HepG2 (cell line): ENCODE results near the gene UGT1A4. TPM values are rescaled to one million over a fixed set of nuclear protein-coding genes. Genes with fewer than 3 reads are reported as not detected.
"Not testable (repeated sequence)": the region's sequence is repeated elsewhere in the genome, so short reads cannot be mapped to it uniquely, and the experiment has no call there.

ENCODE experiments used
- ATAC-seq: fragments of 200-7000 bp; cut with Tn5 transposase; 3 replicates; pipeline ENCODE4 v1.9.1; 2020; ENCODE audit warnings: mild to moderate bottlenecking, moderate library complexity
- BruUV-seq: library from RNA; stranded (reverse); fragments of 400-500 nt; replicated peaks from 2 replicates; lab custom pipeline; 2021; lab: Mats Ljungman, UMichigan
- CTCF ChIA-PET: fragments of 300-600 bp; formaldehyde crosslinking; extraction: SDS; loops from one replicate; lab custom pipeline; 2021; ENCODE audit warnings: low total read pairs, inconsistent platforms, low intra/inter-chr PET ratio; lab: Yijun Ruan, JAX
- POLR2A ChIA-PET: fragments of 350-600 bp; sonication (Branson Sonifier 250); formaldehyde crosslinking; loops from one replicate; lab custom pipeline; 2020; ENCODE audit warnings: antibody characterized with exemption, inconsistent platforms; lab: Yijun Ruan, JAX
- DNase-seq: peaks from one replicate; pipeline ENCODE4 v3.0.0-alpha.2; 2015; ENCODE audit warnings: low spot score
- FAIRE-seq: peaks from 3 replicates; lab custom pipeline; 2011; peaks lifted over from hg19 to GRCh38; lab: Jason Lieb, UNC
- H2AFZ ChIP-seq: one replicate; pipeline ENCODE4 v1.6.1; 2011; ENCODE audit warnings: low read length, inconsistent platforms
- H3K27ac ChIP-seq: fragments of 300-600 bp; 3 replicates; pipeline ENCODE4 v1.8.0; 2011; ENCODE audit warnings: mixed run types, mild to moderate bottlenecking, mixed read lengths, low read length, inconsistent platforms; ENCODE audit not compliant: insufficient read depth; ENCODE audit errors: extremely low read length
- H3K27me3 ChIP-seq, 2 experiments: fragments of 200-600 bp in 1 of 2; 2 replicates in 1 of 2; 3 replicates in 1 of 2; pipeline versions ENCODE4 v1.6.0 to v1.8.0; 2011; ENCODE audit warnings: low read length in 2 of 2, mild to moderate bottlenecking in 2 of 2, moderate library complexity in 2 of 2, inconsistent platforms in 1 of 2; ENCODE audit not compliant: insufficient read depth in 2 of 2, control insufficient read depth in 1 of 2
- H3K36me3 ChIP-seq, 2 experiments: fragments of 200-600 bp in 1 of 2; replicated peaks in 1 of 2; 2 replicates in 1 of 2; 3 replicates in 1 of 2; pipeline versions ENCODE4 v1.5.1 to v1.8.0; 2011; ENCODE audit warnings: low read length in 2 of 2, inconsistent platforms in 1 of 2; ENCODE audit not compliant: insufficient read depth in 2 of 2, control insufficient read depth in 1 of 2
- H3K4me1 ChIP-seq: 2 replicates; pipeline ENCODE4 v1.5.1; 2012; ENCODE audit warnings: low read length, inconsistent platforms; ENCODE audit not compliant: insufficient read depth
- H3K4me2 ChIP-seq: 2 replicates; pipeline ENCODE4 v1.6.0; 2011; ENCODE audit warnings: low read depth, low read length, inconsistent platforms
- H3K4me3 ChIP-seq, 3 experiments: fragments of 200-600 bp in 1 of 3; sonication (generic), shearing (Covaris generic) in 1 of 3; replicated peaks in 1 of 3; 2 replicates each; pipeline ENCODE4 v1.5.1; 2011 to 2016; ENCODE audit warnings: low read length in 3 of 3, inconsistent platforms in 2 of 3, low read depth in 2 of 3, mild to moderate bottlenecking in 2 of 3, control low read depth in 1 of 3, mixed read lengths in 1 of 3; ENCODE audit not compliant: insufficient read depth in 1 of 3
- H3K79me2 ChIP-seq: one replicate; pipeline ENCODE4 v1.6.1; 2011; ENCODE audit warnings: low read length, inconsistent platforms; ENCODE audit not compliant: insufficient read depth
- H3K9ac ChIP-seq: 2 replicates; pipeline ENCODE4 v1.6.0; 2011; ENCODE audit warnings: mild to moderate bottlenecking, low read depth, low read length, inconsistent platforms; ENCODE audit not compliant: insufficient read depth
- H3K9me3 ChIP-seq: 2 replicates; pipeline ENCODE4 v1.5.1; 2012; ENCODE audit warnings: mild to moderate bottlenecking, low read length
- H4K20me1 ChIP-seq: 2 replicates; pipeline ENCODE4 v1.6.0; 2011; ENCODE audit warnings: inconsistent platforms, mild to moderate bottlenecking, low read length, moderate library complexity; ENCODE audit not compliant: insufficient read depth
- CBX5 ChIP-seq: sonication (generic); formaldehyde crosslinking; IDR thresholded peaks from 2 replicates; pipeline ENCODE4 v1.4.0; 2020; ENCODE audit warnings: missing genetic modification reagents, borderline replicate concordance
- CENPX ChIP-seq: sonication (generic); formaldehyde crosslinking; IDR thresholded peaks from 2 replicates; pipeline ENCODE4 v1.9.0; 2021; ENCODE audit warnings: mild to moderate bottlenecking, missing genetic modification reagents, moderate library complexity
- DNMT1 ChIP-seq: sonication (generic); formaldehyde crosslinking; IDR thresholded peaks from 2 replicates; pipeline ENCODE4 v1.5.1; 2020; ENCODE audit warnings: mild to moderate bottlenecking, missing genetic modification reagents
- HOXD1 ChIP-seq: sonication (generic); formaldehyde crosslinking; IDR thresholded peaks from 2 replicates; pipeline ENCODE4 v1.5.0; 2020; ENCODE audit warnings: missing genetic modification reagents
- SIX1 ChIP-seq: sonication (generic); formaldehyde crosslinking; IDR thresholded peaks from 2 replicates; pipeline ENCODE4 v1.4.0; 2020; ENCODE audit warnings: missing genetic modification reagents, borderline replicate concordance
- SOX5 ChIP-seq: IDR thresholded peaks from 2 replicates; pipeline ENCODE4 v1.6.1; 2016; ENCODE audit warnings: borderline replicate concordance
- ZNF280D ChIP-seq: sonication (generic); formaldehyde crosslinking; IDR thresholded peaks from 2 replicates; pipeline ENCODE4 v1.5.1; 2020; ENCODE audit warnings: mild to moderate bottlenecking, missing genetic modification reagents
- WGBS: methylation state at CpG from one replicate; pipeline ENCODE4 v1.1.6; 2017; ENCODE audit warnings: low lambda C conversion rate; 5-methylcytosine and 5-hydroxymethylcytosine counted together
- in situ Hi-C: cut with HindIII; loops from 2 replicates; pipeline ENCODE4 v1.10.0; 2017; ENCODE audit warnings: low pct_unique_long_range_greater_than_20kb; ENCODE audit not compliant: extremely low pct_ligation_motif_present
- intact Hi-C: fragments of 100-400 bp; cut with micrococcal nuclease; formaldehyde crosslinking; loops from one replicate; pipeline ENCODE4 v1.10.0; 2022; ENCODE audit not compliant: unreplicated experiment
- polyA plus RNA-seq, 8 experiments: library from polyadenylated mRNA; depleted of rRNA in 3 of 8; stranded (reverse) in 7 of 8; unstranded in 1 of 8; fragments of >200 nt; fragmentation: Illumina TruSeq in 4 of 8; extraction: Trizol in 4 of 8; gene quantifications; 2 replicates each; pipeline versions ENCODE4 v1.2.1 to v1.2.3, GENCODE V29; 2011 to 2016; ENCODE audit warnings: low read depth in 4 of 8, missing spikeins in 1 of 8, mixed read lengths in 1 of 8; ENCODE audit not compliant: insufficient read depth in 1 of 8
- total RNA-seq, 5 experiments: library from RNA; depleted of rRNA; stranded (reverse); fragments of >200 nt; fragmentation: Illumina TruSeq; extraction: Trizol; gene quantifications; 2 replicates each; pipeline ENCODE4 v1.2.3, GENCODE V29; 2016; ENCODE audit warnings: low read depth in 1 of 5

UGT1A4 gene
- total and polyA plus RNA-seq, 2 of the 13 experiments (the other 11 are each of a cell fraction or from before 2014, with no cell fraction given), result not detected

DNA sequence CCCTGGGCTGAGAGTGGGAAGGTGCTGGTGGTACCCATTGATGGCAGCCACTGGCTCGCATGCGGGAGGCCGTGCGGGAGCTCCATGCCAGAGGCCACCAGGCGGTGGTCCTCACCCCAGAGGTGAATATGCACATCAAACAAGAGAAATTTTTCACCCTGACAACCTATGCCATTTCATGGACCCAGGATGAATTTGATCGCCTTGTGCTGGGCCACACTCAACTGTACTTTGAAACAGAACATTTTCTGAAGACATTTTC, 28.7 kb downstream of the UGT1A4 start:
- ChIA-PET CTCF (no interaction called here), POLR2A (no interaction called here)
- Histone ChIP-seq H3K27me3 (peaks cover 1 to 64% of the 10 kb centered on the region in 2 experiments; a peak in 4 of 5 replicates), H4K20me1 (no peaks in the 10 kb centered on the region), H3K4me3 (no peak overlapping the region), H2AFZ (no peak overlapping the region), H3K36me3 (no peaks in the 10 kb centered on the region), H3K4me1 (peaks cover 27% of the 10 kb centered on the region), H3K9me3 (peaks cover 29% of the 10 kb centered on the region), H3K9ac (no peak overlapping the region), H3K27ac (no peak overlapping the region)
- in situ Hi-C loops, result no loop called here
- BruUV-seq, result no TSS peak
- DNase-seq (no peak), ATAC-seq (no peak)
- 90% methylated on average over 6 of the region's 6 CpGs for WGBS
- intact Hi-C loops, result no loop called here
- TF ChIP-seq SOX5 (CRISPR knock-in tag) (no peak), HOXD1 (CRISPR knock-in tag) (no peak), SIX1 (CRISPR knock-in tag) (no peak), CENPX (no peak), DNMT1 (CRISPR knock-in tag) (no peak)
- TF ChIP-seq, all 625 proteins: peak for 0
- no peaks in the 10 kb centered on the region for H3K79me2 ChIP-seq
- no peak overlapping the region for H3K4me2 ChIP-seq
- no peak for FAIRE-seq

- H3K4me2 ChIP-seq, POLR2A ChIA-PET, in situ Hi-C loops, intact Hi-C loops, H3K27ac ChIP-seq, FAIRE-seq, DNase-seq, ATAC-seq, H3K4me3 ChIP-seq, H3K36me3 ChIP-seq, H4K20me1 ChIP-seq, BruUV-seq, CTCF ChIA-PET, H3K79me2 ChIP-seq, H3K9ac ChIP-seq, H2AFZ ChIP-seq: not testable (repeated sequence)
- WGBS, result 68% methylated on average over 2 of the region's 2 CpGs
- Histone ChIP-seq H3K4me1 (peaks cover 13% of the 10 kb centered on the region), H3K27me3 (peaks cover 4 to 91% of the 10 kb centered on the region in 2 experiments; a peak in 4 of 5 replicates), H3K9me3 (peaks cover 30% of the 10 kb centered on the region)
- TF ChIP-seq ZNF280D (CRISPR knock-in tag), result 0 out of 2 replicates have a peak, but pooled peaks have one; percentile 62
- TF ChIP-seq CBX5, result 0 out of 2 replicates have a peak, but pooled peaks have one; percentile 32
These were observed 32.2 kb downstream of the UGT1A4 start for GRCh38 chr2:233750689-233751088.

DNA sequence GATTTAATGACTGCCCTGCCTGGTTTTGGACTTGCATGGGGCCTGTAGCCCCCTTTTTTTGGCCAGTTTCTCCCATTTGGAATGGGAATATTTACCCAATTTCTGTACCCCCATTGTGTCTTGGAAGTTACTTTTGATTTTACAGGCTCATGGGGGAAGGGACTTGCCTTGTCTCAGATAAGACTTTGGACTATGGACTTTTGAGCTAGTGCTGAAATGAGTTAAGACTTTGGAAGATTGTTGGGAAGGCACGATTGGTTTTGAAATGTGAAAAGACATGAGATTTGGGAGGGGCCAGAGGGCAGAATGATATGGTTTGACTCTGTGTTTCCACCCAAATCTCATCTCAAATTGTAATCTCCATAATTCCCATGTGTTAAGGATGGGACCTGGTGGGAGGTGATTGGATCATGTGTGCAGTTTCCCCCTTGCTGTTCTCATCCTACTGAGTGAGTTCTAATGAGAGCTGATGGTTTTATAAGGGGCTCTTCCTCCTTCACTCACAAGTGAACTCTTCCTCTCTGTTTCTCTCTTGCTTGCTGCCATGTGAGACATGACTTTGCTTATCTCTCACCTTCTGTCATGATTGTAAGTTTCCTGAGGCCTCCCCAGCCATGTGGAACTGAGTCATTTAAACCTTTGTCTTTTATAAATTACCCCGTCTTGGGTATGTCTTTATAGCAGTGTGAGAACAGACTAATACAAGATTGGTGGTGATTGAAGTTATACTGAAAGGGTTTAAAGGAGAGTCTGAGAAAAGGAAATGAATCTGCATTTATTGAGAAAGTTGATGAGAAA, 32.9 kb downstream of the UGT1A4 start:
- H3K4me3 ChIP-seq, in situ Hi-C loops, POLR2A ChIA-PET, intact Hi-C loops, CTCF ChIA-PET, H4K20me1 ChIP-seq, H3K4me2 ChIP-seq, H3K9ac ChIP-seq, H3K27ac ChIP-seq, H3K36me3 ChIP-seq, BruUV-seq, ATAC-seq, DNase-seq, H3K79me2 ChIP-seq, FAIRE-seq, H2AFZ ChIP-seq: not testable (repeated sequence)
- 61% methylated on average over 2 of the region's 2 CpGs for WGBS
- Histone ChIP-seq H3K27me3 (peaks cover 4 to 87% of the 10 kb centered on the region in 2 experiments; a peak in 4 of 5 replicates), H3K9me3 (peaks cover 30% of the 10 kb centered on the region), H3K4me1 (peaks cover 13% of the 10 kb centered on the region)
